DND-41 (cell line): Measurements from ENCODE around the gene APBA3.

Experiments used
- CTCF ChIP-seq: IDR thresholded peaks from 2 replicates; pipeline ENCODE4 v1.5.1; 2012; ENCODE audit warnings: borderline replicate concordance, low read length, moderate library complexity, mild to moderate bottlenecking; ENCODE audit not compliant: poor library complexity, severe bottlenecking; ENCODE audit errors: extremely low read depth
- EZH2 ChIP-seq: IDR thresholded peaks from 3 replicates; pipeline ENCODE4 v1.6.1; 2012; ENCODE audit warnings: borderline replicate concordance, low read depth, mild to moderate bottlenecking, moderate library complexity, low read length, inconsistent platforms; ENCODE audit not compliant: severe bottlenecking

- no peak for TF ChIP-seq EZH2
- TF ChIP-seq CTCF = no peak
Measured at GRCh38 chr19:3774621-3775373, 13.3 kb upstream of the APBA3 start.
